ENCODE measurements around the gene FASTKD3.
"Not testable (repeated sequence)": the region's sequence is repeated elsewhere in the genome, so short reads cannot be mapped to it uniquely, and the experiment has no call there.

The FASTKD3 gene, protein sequence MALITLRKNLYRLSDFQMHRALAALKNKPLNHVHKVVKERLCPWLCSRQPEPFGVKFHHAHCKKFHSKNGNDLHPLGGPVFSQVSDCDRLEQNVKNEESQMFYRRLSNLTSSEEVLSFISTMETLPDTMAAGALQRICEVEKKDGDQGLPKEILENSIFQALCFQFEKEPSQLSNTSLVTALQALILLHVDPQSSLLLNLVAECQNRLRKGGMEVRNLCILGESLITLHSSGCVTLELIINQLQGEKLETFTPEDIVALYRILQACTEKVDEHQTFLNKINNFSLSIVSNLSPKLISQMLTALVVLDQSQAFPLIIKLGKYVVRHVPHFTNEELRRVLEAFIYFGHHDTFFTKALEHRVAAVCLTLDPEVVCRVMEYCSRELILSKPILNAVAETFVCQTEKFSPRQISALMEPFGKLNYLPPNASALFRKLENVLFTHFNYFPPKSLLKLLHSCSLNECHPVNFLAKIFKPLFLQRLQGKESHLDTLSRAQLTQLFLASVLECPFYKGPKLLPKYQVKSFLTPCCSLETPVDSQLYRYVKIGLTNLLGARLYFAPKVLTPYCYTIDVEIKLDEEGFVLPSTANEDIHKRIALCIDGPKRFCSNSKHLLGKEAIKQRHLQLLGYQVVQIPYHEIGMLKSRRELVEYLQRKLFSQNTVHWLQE

DNA sequence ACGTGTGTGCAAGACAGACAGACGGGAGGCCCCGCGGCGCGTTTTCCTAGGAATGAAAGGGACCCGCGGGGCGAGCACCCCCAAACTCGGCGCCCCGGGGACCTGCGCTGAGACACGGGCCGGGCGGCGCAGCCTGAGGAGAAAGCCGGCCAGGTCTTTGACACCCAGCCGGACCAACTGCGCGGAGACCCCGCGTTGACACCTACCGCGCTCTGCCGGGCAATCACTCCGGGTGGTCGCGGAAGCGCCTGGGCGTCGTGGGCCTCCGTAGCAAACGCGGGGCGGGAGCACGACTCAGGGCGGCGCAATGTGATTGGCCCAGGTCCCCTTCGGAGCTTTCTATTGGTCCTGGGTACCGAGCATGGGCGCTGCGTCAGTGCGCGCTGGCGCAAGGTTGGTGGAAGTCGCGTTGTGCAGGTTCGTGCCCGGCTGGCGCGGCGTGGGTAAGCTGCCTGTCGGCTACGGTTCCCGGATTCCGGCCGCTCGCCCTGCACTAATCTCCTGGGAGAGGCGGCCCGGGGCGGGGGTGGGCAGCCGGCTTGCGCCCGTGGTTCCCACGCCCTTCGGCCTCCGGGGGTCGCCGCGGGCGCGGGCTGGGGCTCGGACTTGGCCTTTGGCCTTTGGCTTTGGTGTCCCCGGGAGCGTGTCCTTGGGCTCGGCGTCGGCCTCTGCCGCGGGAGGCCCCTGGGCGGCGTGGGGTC is at the start of gene FASTKD3, which contains the start of gene MTRR:
Gene FASTKD3 (minus strand): TSS at position 259 of the 701 bp plus-strand sequence. CDS start 948 bp downstream, outside the sequence.
Gene MTRR (plus strand): TSS at position 376 of the 701 bp plus-strand sequence. CDS start 1,647 bp downstream, outside the sequence.
- DNase-seq (ENCODE audit: low read depth in 2 of 2), result peak; percentile 79 to 87

DNA sequence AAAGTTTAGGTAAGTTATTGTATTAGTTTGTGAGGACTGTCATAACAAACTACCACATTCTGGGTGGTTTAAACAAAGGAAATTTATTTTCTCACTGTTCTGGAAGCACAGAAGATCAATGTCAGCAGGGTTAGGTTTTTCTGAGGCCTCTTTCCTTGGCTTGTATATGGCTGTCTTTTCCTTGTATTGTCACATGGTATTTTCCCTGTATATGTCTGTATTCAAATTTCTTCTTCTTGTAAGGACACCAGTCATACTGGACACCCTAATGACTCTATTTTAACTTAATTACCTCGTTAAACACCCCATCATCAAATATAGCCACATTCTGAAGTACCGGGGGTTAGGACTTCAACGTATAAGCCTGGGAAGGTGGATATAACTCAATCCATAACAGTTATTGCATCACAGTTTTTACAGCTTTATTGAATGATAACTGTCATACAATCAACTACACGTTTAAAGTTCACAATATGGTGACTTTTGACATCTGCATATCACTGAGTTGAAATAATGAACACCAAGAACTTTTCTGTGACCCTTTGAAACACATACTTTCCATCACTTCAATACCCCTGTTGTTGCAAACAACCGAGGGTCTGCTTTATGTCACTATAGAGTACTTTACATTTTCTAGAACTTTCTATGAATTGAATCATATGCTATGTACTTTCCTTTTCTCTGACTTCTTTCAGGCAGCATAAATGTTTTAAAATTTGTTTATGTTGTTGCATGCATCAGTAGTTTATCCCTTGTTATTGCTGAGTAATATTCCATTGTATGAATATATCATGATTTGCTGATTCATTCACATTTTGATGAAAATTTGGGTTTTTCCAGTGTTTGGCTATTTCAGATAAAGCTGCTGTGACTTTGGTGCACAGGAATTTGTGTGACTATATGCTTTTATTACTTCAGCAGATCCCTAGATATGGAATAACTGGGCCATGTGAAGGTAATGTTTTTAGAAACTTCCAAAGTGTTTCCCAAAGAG is 48.6 kb upstream of the FASTKD3 start:
- no peak for DNase-seq (ENCODE audit: low read depth in 2 of 2)

DNA sequence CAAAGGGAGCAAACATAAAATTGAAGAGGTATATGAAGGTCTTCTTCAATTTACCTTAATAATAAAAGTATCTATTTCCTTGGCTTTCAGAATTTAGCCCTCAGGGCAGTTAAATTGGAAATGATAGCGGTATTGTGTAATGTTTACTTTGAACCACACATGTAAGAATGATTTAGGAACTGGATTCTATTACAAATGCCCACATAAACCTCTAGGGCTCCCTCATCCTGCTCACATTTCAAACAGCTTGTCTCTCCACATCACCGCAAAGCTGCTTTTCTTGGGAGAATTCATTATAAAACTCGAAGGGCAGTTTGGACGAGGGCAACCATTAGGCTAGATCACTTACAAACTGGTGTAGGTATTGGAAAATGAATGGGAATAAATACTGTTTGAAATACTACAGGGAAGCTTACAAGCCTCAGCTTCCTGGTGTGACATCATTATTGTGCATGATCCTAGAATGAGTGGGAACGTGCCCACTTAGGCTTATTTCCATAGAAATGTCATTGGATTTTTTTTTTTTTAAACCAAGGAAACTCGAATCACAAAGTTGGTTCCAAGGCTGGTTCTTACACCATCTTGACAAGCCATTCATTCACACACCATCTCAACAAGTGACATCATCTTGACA is 47.5 kb upstream of the FASTKD3 start:
- DNase-seq (ENCODE audit: low read depth in 2 of 2), result no peak

DNA sequence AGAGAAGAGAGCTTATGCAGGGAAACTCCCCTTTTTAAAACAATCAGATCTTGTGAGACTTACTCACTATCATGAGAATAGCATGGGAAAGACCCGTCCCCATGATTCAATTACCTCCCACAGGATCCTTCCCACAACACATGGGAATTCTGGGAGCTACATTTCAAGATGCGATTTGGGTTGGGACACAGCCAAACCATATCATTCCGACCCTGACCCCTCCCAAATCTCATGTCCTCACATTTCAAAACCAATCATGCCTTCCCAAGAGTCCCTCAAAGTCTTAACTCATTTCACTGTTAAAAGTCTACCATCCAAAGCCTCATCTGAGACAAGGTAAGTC is 42.6 kb upstream of the FASTKD3 start:
- not testable (repeated sequence) for DNase-seq (ENCODE audit: low read depth in 2 of 2)

DNA sequence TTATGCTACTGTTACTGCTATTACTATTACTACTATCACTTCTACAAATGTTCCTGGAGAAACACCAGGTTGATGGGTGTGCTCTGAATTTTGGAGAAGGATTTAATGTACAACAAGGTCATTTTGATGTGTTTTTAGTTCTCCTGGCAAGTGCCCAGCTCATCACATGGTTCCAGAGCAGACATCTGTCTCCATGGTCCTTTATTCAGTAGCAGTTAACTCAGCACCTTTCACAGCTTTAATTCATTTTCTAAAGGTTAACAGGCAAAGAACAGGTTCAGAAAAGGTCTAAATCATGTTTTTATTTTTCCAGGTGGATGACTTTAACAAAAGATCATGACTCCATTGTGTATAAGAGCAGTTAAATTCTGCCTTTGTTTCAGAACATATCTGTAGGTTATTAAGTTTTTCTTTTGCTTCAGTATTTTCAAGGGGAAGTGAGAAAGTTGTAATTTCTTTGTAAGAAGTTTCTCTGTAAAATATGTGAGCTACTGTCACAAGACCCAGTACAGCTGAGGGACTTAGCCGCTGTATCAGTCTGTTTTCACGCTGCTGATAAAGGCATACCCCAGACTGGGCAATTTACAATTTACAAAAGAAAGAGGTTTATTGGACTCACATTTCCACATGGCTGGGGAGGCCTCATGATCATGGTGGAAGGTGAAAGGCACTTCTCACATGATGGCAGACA is 42.1 kb upstream of the FASTKD3 start:
- DNase-seq (ENCODE audit: low read depth in 2 of 2), result no peak

DNA sequence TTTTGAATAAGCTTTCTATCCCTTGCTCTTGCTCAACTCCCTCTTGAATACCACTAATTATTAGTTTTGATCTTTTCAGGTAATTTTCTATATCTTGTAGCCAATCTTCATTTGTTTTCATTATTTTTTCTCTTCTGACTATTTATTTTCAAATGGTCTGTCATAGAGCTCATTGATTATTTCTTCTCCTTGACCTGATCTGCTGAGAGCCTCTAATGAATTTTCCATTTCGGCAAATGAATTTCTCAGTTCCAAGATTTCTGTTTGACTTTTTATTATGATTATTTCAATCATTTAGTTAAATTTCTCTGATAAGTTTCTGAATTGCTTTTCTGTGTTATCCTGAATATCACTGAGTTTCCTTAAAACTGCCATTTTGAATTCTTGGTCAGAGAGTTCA is 39.5 kb upstream of the FASTKD3 start:
- no peak for DNase-seq (ENCODE audit: low read depth in 2 of 2)

DNA sequence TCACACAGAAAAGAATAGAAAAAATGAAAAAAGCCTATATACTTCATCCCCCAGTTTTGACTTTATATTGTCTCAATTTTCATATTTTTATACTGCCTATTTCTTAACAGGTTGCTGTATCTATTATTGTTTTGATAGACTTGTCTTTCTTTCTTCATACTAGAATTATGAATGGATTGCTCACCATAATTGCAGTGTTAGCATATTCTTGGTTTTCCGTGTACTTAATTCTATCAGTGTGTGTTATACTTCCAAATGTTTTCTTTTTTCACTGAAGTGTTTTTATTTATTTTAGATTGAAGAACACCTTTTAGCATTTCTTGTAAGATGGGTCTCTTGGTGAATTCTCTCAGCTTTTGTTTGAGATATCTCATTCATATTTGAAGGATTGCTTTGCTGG is 38.8 kb upstream of the FASTKD3 start:
- no peak for DNase-seq (ENCODE audit: low read depth in 2 of 2)

DNA sequence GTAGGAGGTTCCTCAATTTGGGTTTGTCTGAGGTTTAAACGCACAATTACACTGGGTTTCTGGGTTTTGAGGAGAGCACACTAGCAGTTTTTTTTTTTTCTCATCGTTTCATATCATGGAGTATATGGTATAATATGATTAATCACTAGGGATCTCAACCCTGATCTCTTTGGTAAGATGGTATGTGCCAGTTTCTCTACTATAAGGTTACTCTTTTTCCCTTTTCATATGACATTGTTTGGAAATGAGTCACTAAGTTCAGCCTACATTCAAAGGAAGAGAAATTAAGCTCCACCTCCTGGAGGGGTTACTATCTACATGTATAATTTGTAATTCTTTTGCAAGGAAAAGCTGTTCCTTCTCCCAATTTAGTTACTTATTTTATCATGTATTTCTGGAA is 35.3 kb upstream of the FASTKD3 start:
- no peak for DNase-seq (ENCODE audit: low read depth in 2 of 2)

DNA sequence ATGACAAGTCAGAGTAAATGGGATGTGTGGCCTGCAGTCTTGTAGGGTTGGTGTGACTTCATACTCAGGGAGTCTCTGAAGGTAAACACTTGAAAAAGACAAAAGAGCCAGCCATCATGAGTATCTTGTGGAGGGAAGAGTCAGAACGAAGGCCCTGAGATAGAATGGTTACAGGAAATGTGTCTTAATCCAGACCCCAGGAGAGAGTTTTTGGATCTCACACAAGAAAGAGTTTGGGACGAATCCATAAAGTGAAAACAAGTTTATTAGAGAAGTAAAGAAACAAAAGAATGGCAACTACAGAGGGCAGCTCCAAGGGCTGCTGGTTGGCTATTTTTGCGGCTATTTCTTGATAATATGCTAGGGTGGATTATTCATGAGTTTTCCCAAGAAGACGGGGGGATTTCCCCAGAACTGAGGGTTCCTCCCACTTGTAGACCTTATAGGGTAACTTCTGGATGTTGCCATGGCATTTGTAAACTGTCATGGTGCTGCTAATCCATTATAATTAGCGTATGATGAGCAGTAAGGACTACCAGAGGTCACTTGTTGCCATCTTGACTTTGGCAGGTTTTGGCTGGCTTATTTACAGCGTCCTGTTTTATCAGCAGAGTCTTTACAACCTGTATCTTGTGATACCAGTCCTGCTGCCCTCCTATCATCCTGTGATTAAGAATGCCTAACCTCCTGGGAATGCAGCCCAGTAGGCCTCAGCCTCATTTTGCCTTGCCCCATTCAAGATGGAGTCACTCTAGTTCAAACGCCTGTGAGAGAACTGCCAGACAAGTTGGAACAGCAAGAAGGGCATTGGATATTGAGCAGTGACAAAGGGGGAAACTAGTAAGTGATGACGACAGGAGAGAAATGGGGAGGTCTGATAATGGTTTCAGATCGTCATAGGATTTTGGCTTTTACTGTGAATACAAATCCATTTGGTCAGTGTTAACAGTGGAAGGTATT is 34.1 kb upstream of the FASTKD3 start:
- no peak for DNase-seq (ENCODE audit: low read depth in 2 of 2)

DNA sequence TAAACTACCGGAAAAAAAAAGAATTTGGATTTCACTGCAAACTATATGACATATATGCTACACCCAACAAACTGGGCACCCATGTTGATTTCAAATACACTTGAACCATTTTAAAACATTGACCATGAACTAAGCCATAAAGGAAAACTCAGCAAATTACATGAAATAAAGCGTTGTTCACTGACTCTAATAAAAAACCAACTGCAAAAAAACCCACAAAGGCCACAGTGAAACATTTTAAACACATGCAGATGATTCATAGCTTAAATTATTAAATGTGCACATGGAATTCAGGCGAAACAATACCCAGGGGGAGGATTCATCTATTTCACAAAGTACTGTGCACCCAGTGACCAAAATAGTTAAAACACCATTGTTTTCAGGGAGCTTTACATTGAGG is 33.4 kb upstream of the FASTKD3 start:
- DNase-seq (ENCODE audit: low read depth in 2 of 2), result no peak

DNA sequence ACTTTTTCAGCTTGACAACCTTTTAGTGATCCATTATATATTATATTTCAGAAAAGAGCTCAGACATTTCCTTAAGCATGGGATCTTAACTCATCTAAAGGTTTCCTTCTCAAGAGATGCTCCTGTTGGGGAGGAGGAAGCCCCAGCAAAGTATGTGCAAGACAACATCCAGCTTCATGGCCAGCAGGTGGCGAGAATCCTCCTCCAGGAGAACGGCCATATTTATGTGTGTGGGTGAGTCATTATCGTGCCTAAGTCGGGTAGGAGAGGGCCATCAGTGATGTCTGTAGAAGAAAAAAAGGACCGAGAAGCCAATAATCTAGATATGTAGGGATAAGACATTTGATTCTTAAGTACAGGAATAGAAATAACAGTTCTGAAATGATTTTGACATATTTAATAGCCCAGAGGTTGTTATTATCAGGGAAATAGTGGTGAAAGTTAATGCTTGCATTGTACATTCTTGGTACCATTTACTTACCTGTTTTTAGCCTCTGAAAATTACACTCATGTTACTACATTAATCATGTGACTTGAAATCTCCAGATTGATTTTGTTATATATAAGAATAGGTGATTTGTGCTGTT is 28.3 kb upstream of the FASTKD3 start:
- DNase-seq (ENCODE audit: low read depth in 2 of 2), result peak in 1 of 2 donors; percentile 14

DNA sequence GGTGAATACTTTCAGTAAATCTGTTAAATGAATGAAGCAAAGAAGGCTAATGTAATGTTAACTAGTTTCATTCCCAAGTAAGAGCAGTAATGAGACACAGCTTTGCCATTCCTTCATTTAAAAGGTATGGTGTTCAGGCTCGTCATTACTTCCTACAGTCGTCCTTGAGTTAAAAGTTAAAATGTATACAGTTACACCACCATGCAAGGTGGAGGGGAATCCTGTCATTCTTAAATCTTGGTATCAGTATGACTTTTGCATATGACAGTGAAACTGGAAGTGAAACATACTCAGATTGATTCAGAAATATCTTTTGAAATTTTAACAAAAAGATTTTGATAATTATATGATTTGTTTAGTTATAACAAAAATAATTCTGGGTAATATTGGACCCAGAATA is 26.0 kb upstream of the FASTKD3 start:
- no peak for DNase-seq (ENCODE audit: low read depth in 2 of 2)

DNA sequence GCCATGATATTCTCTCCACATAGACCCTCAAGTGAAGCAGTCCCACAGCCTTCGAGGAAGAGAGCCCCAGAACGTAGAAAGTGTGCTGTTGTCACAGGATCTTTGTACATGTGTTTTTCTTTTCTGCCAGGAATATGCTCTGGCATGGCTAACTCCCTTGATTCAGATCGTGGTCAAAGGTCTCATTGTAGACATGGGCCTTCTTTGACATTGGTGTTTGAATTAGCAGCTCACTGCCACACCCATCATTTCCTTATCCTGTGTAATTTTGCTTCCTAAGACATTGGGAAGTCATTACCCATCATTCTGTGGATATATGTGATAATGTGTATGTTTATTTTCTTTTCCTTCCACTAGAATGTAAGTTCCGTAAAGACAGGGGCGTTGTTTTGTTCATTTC is 25.6 kb upstream of the FASTKD3 start:
- no peak for DNase-seq (ENCODE audit: low read depth in 2 of 2)

DNA sequence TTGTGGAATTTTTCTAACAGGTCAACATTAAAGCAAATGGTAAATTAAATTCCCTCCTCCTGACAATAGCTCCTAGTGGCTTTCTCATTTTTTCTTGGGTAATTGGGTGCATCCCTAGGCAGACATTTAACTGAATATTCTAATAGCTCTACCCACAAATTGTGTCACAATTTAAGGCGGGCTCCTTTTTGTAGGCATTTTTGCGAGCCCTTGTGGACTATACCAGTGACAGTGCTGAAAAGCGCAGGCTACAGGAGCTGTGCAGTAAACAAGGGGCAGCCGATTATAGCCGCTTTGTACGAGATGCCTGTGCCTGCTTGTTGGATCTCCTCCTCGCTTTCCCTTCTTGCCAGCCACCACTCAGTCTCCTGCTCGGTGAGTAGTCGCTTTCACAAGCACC is 20.1 kb upstream of the FASTKD3 start:
- no peak for DNase-seq (ENCODE audit: low read depth in 2 of 2)

DNA sequence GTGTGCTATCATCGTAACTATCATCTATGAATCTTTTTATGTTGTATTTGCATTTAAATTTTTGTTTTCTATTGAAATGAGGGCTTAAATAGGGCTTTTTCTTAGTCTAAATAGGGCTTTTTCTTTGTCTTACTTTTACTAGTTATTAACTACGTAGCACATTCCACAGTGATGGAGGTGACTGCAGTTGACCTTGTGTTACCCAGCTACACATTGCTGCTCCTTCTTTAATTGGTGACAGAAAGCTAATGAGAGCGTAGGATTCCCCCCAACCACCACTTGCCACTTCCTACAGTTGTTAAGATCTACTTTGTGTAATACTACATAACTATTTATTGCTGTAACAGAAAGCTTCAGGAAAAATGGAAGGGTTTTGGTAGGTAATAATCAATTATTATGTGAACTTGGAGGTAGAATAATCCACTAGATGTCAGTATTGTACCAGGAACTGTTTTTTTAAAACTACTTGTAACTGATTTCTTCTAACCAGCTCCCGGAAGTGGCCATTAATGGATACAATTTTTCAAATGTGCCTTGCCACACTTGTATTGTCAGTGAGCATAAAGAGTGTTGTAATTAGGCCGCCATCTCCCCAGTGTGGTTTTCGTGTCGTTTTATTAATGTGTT is 18.1 kb upstream of the FASTKD3 start:
- no peak for DNase-seq (ENCODE audit: low read depth in 2 of 2)

DNA sequence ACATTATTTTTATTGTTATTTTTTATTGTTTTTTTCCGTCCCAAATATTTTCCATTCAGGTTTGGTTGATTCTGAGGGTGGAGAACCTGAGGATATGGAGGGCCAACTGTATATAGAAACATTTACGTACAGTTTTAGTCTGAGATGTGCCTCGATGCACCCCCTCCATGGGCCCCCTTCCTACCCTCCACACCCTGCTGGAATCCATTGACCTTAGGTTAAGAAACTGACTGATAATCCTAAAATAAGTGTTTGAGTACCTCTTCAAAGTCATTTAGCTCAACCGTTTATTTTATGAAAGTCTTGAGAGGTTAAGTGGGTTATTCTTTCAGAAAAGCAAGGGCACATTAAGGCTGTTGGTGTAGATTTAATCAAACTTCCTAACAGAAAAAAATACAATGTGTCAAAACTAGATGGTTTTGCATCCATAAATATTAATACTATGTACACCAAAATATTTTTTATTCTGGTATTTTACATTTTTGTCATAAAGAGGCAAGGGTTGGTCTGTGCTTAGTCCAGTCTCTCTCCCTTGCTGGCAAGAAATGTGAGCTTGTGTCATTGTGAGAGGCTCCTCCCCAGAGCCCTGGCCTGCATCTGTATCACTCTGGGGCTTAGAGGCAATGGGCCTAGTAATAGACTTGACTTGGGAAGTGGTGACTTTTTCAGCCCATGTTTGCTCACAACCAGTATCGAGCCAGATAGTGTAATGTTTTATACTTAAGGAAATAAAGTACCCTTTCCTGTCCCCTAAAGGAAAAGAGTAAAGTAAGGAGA is 15.8 kb upstream of the FASTKD3 start:
- DNase-seq (ENCODE audit: low read depth in 2 of 2), result no peak

DNA sequence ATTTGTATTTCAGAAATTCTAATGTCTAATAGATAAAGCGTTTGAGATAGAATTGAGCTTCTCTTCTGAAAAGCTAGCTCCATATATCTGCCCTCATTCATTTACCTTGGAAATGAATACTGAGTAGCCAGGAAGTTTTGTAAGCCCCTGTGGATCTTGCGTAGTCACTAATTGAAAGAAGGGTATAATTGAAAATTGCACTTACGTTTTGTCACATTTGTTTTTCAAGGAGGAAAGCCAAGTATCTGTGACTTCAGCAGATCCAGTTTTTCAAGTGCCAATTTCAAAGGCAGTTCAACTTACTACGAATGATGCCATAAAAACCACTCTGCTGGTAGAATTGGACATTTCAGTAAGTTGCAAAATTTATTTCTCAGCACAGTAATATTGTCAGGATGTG is 14.1 kb upstream of the FASTKD3 start:
- no peak for DNase-seq (ENCODE audit: low read depth in 2 of 2)

DNA sequence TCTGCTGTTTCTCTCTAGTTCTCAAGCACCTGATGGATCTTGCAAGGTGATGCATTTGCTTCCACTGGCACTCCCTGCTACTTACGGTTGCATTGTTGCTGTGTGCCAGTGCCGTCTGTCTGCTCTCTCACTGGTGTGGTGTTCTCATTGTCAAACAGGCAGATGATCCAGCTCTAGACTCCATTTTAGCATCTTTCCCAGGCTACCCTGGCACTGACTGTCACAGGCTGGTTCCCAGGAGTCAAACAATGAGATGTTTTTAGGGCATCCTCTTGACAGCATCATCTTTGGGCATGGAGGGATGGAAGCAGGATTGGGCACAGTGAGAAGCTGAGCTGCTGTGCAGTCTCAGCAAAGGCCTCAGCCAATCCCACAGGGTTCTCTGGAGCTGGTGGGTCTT is 13.0 kb upstream of the FASTKD3 start:
- DNase-seq (ENCODE audit: low read depth in 2 of 2), result no peak

All from stimulated activated CD8-positive, alpha-beta memory T cell treated with anti-CD3 and anti-CD28 coated beads, Interleukin-2, amount 100 ng/mL, for 48 hours (primary cell).